GM21619 (cell line): ENCODE results near the gene BAG2.
A peak's percentile ranks its signal among the peaks of the same experiment; 100 is the strongest.

Experiments
- ATAC-seq: cut with Tn5 transposase; IDR thresholded peaks from one replicate; pipeline ENCODE4 v1.9.1; 2021; ENCODE audit not compliant: unreplicated experiment

Gene BAG2

DNA sequence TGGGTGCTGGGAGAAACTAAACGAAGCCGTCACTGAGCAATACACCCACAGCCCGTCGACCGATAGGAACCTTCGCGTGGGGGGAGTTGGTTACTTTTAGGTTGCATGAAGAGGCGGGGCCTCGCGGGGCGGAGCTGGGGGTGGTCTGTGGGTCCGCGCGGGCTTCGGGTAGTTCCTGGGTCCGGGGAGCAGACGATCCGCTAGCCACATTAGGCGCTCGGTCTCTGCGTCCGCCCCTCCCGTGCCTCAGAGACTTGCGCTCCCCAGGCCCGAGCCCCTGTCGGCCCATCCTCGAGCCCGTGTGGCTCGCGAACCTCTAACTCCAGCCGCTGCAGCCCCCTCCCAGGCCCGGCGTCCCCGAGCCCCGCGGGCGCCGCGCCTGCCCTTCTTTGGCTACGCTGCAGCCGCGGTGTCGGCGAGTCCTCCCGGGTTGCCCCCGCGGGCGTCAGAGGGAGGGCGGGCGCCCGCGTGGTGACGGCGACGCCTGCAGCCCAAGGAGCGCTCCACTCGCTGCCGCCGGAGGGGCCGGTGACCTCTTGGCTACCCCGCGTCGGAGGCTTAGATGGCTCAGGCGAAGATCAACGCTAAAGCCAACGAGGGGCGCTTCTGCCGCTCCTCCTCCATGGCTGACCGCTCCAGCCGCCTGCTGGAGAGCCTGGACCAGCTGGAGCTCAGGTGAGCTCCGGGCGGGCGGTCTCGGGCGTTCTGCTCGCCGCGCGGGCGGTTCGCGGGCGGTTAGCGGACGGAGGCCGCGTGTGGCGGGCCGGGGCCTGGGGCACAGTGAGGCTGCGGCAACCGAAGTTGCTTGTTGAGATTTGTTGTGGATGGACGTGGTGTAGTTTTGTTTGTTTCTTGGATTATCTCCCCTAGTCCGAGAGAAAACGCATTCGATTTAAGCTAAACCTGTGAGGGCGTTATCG is at the start of gene BAG2:
TSS of gene BAG2 (plus strand) at position 191 of the 920 bp plus-strand sequence. CDS start at position 563, 372 bp downstream.
- ATAC-seq = peak; percentile 85

DNA sequence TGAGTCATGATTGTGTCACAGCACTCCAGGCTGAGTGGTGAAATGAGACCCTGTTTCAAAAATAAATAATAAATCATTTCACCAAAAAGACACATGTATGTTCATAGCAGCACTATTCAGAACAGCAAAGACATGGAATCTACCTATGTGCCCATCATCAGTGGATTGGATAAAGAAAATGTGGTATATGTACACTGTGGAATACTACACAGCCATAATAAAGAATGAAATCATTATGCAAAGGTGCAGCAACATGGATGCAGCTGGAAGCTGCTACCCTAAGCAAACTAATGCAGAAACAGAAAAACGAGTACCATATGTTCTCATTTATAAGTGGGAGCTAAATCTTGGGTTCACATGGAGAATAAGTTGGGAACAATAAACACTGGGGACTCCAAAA is 49.0 kb upstream of the BAG2 start:
- ATAC-seq = no peak

DNA sequence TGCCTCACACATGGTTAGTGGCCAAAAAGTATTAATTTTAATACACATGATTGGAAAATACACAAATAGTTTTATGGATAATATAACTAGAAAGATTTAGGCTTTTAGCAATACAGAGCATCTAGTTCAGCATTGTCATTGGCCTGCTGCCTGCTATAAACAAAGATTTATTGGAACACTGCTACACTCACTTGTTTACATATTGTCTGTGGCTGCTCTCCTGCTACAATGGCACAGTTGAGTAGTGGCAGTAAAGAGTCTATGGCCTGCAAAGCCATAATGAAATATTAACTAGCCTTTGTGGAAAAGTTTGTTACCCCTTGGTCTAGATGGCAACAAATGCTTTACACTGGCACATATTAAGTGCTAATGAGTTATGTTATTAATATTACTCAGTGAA is 44.4 kb upstream of the BAG2 start:
- no peak for ATAC-seq

DNA sequence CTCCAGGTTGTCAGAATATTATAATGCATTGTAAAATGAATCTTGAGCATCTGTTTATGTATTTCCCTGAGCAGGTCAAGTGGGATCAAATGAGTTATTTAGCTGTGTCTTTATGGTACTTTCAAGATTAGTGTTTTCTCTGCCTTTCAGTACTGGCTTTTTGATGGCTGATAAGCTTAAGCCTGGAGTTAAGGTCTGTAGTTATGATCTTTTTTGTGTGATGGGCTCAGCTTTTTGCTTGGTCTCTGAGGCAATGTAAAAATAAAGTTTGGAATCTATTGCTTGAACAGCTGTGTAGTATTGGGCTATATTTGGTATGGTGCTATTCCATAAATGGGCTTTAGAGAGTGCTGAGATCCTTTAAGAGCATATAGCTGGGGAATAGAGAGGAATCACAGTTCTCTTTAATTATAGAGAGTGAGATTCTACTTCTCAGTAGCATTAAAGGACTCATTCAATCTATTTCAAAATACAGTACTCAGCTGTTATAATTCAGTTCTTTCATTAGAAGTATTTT is 41.4 kb upstream of the BAG2 start:
- ATAC-seq = no peak

DNA sequence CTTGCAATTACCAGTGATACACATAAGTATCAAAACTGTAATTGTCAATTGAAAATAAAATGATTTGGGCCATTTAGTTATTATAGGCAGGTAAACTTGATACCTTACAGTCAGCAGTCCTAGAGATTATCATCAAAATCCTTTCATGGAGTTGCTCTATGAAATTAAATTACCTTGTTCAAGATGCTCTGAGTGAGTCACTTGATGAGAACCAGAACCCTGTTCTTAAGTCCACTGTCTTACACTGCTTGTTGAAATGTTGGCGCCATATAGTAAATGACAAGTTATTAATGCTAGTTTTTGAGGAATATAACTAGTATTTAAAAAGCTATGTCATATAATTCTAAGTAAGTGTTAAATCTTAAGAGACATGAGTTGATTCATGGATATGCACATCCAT is 37.2 kb upstream of the BAG2 start:
- ATAC-seq = no peak

DNA sequence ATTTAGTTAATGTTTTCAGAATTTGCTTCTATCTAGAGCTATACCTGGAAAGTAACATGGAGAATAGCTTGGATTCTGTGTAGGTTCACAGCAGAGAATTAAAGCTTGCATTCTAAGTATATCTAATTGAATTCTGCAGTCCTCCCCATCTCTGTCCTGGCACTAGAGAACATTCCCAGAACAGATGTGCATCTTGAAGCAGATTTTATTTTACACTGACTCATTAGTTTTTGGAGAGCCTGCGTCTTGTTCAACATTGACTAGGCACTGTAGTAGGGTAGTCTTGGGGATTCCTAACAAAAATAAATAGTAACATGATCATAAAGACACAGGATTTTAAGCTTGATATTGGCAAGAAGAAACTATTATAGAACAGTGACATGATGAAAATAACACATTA is 36.2 kb upstream of the BAG2 start:
- ATAC-seq = no peak

DNA sequence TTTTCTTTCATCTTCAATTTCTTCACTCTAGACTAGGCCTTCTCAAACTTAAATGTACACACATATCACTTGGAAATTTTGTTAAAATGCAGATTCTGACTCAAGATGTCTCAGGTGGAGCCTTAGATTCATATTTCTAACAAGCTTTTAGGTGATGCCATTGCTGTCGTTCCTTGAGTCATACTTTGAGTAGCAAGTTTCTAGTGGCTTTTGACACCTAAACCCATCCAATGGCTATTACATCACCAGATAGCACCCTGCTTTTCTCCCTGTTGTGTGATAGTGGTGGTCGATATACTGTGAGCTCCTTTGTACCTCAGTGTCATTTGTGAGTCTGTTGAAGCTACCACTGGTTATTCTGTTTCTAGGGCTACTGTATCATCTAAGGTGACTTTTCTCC is 34.8 kb upstream of the BAG2 start:
- ATAC-seq = no peak

DNA sequence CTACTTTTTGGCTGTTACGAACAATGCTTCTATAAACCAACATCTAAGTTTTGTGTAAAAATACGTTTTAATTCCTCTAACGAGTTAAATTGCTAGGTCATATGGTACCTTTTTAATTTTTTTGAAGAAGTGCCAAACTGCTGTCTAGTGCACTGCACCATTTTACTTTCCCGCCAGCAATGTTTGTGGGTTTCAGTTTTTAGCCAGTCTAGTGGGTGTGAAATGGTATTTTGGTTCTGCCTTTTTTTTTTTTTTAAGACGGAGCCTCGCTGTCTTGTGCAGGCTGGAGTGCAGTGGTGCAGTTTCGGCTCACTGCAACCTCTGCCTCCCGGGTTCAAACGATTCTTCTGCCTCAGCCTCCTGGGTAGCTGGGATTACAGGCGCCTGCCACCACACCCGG is 34.1 kb upstream of the BAG2 start:
- no peak for ATAC-seq

DNA sequence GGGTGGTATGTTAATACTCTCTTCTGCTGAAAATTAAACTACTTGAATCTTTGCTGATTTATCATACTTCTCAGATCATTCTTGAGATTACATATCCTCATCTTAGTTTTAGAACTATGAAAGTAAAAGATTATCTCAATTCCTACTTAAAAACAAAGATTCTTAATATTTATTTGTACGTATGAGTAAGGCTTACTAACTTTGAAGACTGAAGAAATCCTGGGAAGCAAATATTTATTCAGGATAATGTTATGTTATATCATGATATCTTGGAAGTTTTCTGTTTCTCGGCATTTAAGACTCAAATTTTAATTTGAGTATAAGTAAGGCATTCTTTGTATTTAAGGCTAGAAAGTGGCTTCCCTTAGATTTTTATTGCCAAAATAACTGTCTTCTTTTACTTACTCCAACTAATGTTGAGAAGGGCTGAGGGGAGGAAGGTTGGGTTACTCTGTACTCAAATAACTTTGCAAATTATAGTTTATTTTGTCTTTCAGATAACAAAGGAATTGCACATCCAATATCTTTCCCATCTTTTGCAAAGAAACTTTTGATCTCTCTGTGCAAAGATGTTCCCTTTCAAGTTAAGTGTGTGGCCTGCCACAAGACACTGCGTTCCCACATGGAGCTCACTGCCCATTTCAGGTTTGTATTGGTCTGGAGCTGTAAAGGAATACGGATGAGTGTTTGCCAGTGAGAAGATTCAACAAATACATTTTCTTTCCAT is 30.5 kb upstream of the BAG2 start:
- ATAC-seq = no peak

DNA sequence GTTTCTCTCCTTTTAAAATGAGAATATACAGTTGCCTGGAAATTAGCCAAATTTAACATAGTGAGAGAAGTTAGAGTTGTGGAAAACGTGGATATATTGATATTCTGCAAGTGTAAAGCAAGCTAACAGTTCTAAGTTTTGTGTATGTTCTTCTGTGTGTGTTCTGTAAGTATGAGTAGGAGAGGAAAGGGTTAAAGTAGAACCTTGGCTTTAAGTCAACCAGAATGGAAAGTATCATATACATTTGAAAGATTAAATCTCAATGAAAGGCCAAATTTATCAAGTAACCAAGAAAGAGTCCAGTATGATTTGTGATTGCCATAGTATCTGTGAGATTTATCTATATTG is 30.0 kb upstream of the BAG2 start:
- no peak for ATAC-seq

DNA sequence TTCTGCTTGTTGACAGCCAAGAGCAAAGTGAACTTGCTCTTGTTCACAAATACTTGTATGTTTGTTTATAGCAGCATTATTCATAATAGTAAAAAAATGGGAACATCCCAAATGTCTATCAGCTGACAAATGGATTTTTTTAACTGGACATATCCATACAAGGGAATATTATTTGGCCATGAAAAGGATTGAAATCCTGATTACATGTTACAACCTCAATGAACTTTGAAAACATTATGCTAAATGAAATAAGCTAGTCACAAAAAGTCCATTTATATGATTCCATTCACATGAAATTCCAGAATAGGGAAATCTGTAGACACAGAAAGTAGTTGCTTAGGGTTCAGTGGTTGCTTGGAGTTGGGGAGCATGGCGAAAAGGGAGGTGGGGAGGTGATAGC is 28.4 kb upstream of the BAG2 start:
- ATAC-seq = no peak

DNA sequence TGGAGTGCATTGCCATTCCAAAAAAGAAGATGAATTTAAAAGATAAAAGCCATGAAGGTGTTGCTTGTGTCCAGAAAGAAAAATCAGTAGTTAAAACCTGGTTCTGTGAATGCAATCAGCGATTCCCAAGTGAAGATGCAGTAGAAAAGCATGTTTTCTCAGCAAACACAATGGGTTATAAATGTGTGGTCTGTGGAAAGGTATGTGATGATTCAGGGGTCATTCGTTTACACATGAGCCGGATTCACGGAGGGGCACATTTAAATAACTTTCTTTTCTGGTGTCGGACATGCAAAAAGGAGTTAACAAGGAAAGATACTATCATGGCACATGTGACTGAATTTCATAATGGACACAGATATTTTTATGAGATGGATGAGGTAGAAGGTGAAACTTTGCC is 24.7 kb upstream of the BAG2 start:
- no peak for ATAC-seq

DNA sequence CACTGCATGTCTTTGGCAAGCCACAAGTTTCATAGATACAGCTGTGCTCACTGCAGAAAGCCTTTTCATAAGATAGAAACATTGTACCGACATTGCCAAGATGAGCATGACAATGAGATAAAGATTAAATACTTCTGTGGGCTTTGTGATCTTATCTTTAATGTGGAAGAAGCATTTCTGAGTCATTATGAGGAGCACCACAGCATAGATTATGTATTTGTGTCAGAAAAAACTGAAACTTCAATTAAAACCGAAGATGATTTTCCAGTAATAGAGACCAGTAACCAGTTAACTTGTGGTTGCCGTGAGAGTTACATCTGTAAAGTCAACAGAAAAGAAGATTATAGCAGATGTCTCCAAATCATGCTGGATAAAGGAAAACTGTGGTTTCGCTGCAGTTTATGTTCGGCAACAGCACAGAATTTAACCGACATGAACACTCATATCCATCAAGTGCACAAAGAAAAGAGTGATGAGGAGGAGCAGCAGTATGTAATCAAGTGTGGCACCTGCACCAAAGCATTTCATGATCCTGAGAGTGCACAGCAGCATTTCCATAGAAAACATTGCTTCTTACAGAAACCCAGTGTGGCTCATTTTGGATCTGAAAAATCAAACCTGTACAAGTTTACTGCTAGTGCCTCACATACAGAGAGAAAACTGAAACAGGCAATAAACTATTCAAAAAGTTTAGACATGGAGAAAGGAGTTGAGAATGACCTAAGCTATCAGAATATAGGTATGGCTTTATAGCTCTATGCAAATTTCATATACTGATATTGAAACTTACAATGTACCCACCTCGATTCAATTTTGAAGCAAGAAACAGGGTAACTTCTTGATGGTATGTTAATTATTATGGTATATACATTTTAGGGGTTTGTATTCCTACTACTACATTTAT is 23.9 kb upstream of the BAG2 start:
- no peak for ATAC-seq

DNA sequence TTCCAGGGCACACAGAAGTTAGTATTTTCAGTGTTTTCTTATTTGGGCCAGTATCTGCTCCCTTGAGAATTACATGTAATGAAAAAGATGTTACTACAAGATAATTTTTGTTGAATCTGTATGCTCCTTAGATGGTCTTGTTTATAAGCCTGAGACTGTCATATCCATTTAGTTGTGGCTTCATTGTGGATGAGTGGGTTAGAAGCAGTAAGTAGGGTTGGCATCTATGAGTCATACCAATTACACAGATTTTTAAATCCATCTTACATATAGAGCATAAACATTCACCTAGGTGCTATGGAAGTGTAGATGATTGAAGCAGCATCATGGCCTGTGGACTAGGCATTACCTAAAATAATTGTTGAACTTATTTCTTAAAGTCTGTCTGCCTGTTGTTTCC is 13.5 kb upstream of the BAG2 start:
- no peak for ATAC-seq

DNA sequence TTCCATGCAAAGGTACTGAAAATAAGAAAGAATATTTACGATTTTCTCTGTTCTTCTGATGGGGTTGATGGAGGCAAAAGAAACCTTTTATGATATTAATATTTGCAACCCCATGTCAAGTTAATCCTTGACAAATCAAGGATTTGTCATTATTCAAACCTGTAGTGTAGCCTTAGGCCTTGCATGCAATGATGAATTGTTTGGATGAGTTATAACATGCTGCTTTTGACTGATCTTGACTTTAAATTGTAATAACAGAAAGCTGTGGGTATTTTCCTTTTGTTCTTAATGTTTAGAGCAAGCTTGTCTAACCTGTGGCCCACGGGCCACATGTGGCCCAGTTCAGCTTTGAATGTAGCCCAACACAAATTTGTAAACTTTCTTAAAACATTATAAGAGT is 13.0 kb upstream of the BAG2 start:
- ATAC-seq = no peak

DNA sequence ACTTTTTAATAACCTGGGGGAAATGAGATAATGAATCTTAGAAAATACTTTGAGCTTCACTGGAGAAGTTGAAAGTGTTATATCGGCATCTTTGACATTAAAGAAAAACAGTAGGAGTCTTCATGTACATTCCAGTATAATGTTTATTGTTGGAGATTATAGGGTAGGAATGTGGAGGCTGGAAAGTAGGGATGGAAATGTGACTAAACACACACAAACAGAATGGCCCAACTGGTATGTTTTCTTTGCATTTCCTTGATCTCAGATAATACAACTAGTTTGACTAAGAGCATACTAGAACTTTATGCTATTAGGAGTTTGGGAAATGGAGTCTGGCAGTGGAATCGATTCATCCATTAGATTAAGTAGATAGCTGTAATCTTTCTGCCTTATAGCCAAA is 10.1 kb upstream of the BAG2 start:
- ATAC-seq = no peak

DNA sequence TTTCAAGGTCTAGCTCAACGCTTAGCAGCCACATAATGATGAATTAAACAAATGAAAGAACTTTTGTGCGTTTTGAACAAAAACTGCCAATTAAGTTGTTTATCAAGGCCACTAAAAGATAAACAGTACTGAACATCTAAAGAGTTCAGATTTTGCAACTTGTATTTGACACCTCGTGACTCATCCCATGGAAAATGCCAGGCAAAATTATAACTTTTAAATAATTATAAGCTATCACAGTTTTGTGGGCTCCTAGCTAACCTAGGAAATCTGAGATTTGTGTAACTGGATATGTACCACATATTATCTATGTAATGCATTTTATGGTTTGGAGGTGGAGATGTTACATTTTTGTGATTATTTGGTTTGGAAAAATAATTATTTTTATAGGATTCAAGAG is 9.6 kb upstream of the BAG2 start:
- ATAC-seq = no peak

DNA sequence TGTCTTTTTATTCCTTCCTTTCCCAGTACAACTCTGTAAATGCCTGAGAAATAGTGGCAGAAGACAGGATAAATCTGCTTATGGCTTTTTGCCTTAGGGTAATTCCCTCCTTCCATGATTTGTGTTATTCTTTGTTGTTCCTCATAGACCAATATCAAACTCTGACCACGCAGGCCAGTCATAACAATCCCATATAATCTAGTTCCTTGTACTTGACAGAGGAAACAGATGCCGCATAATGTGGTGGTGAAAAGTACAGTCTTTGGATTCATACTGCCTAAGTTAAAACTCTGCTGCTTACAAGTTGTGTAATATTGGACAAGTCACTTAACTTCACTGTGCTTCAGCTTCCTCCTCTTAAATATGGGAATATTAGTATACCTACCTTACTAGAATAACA is 8.2 kb upstream of the BAG2 start:
- no peak for ATAC-seq

DNA sequence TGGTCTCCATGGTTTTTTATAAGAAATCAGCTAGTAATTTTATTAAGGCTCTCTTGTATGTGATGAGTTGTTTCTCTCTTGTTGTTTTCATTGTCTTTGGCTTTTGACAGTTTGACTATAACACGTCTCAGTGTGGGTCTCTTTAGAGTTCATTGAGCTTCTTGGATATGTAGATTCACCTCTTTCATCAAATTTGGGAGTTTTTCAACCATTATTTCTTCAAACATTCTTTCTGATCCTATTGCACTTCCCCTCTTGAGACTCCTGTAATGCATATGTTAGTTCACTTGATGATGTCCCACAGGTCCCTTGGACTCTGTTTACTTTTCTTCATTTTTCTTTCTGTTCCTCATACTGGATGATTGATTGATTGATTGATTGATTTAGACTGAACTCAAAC is 7.0 kb upstream of the BAG2 start:
- no peak for ATAC-seq

DNA sequence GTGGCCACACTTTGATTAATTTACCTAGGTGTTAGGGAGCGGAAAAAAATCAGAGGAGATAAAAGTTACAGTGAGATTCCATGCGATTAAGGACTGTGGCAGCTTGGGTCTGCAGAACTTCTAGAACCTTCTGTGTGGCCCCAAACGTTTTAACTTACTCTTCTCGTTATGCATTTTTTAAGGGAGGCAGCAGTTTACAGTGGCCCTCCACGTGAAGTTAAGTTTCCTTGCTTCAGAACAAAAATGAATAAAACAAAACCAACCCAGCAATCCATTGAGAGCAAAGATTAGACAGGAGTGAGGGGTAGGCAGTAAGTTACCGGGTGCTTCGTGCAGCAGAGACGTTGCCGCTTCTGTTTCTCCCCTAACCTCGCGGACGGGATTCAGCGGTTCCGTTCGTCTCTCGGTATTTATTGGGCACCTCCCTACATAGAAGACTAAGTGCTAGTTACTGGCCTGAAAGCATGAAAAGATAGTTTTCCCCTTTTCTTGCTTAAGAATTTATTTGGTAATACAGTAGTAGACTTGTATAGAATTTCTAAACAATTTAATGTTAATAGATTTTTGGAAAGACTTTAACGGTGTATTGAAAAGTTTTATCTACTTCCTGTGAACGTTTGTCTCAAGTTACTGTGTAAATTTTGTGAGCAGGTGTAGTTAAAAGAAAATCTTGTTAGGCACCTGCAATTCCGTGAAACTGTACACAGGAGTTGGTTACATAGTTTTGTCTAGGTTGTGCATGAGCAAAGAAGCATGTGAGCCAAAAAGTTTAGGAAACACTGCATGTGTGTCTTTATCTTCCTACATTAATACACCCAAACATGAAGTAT is 1.1 kb downstream of the BAG2 start:
- ATAC-seq = no peak
